SW480 (cell line): ENCODE results near the gene COA4.
"Not testable (repeated sequence)": the region's sequence is repeated elsewhere in the genome, so short reads cannot be mapped to it uniquely, and the experiment has no call there.

Experiments used
- DNase-seq: peaks from one replicate; pipeline ENCODE4 v3.0.0-alpha.2; 2016; ENCODE audit warnings: low spot score

Gene COA4

GRCh38 chr11:73876424-73877310 lies at the start of gene COA4, which contains the start of gene PAAF1:
TSS of gene COA4 (minus strand) at chr11:73876846. CDS start at chr11:73873378, 3,468 bp downstream.
TSS of gene PAAF1 (plus strand) at chr11:73876999. CDS start at chr11:73877022, 23 bp downstream.
- peak; percentile 99 for DNase-seq

- no peak for DNase-seq
Measured at GRCh38 chr11:73921180-73921579, 44.5 kb upstream of the COA4 start.

DNA sequence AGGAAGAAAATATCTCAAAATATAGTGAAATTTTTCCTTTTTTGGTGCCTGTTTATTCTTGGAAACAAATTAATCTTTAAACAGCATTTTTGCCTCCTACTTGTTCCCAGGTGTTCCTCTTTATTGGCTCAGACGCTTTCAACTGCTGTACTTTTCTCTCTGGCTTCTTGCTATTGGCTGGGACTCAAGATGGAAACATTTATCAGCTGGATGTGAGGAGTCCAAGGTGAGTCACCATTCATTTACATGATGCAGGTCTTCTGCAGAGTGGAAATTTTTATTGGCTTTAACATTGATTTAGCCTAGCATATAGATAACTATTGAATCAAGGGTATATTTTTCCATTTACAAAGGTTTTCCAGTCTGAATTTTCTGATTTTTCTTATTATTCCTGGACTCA lies 39.8 kb upstream of the COA4 start:
- DNase-seq: no peak

GRCh38 chr11:73914284-73914683 lies 37.6 kb upstream of the COA4 start:
- no peak for DNase-seq

DNA sequence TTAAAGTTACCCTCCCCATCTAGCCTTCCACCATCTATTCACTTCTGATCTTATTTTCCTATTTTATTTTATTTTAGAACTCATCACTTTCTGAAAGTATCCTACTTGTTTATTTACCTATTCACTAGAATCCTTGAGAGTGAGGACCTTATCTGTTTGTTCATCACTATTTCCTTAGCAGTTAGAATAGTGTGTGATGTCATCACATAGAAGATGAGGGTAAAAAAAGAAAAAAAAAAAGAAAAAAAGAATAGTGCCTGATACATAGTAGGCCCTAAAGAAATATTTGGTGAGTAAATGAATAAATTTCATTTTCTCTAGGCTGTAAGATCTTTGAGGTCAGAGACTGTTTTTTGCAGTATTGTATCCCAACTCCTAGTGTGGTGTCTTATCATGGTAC lies 36.8 kb upstream of the COA4 start:
- DNase-seq: no peak

DNA sequence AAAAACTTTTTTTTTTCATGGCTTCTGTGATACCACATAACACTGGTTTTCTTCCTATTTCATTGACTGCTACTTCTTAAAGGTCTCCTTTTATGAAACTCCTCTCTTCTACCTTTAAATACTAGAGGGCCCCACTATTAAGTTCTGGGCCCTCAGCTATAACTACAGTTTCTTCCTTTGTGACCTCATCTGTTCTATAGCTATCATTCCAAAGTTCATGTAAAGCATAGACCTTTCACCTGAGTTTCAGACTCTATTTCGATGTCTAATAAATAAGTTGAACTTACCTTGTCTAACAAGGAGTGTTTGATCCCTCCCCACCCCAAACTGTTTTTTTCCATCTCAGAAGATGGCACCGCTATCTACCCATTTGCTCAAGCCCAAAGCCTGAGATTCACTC lies 35.4 kb upstream of the COA4 start:
- no peak for DNase-seq

GRCh38 chr11:73907191-73907590 lies 30.5 kb upstream of the COA4 start:
- peak; percentile 43 for DNase-seq

DNA sequence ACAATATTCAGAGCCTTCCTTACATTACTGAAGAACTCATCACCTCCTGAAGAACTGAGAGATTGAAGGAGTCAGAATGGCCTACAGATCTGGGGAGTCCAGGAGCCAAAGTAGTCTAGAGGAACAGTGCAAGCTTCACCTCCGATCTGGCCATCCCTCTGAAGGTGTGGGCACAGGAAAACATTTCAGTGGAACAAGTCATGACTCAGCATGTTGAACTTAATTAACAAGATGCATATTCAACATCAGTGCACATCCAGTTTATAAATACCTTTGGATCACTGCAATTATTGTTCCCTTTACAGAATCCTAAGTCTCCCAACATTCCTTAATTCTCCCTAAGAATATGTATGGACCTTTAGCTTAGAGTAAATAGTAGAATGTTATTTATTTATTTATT lies 25.7 kb upstream of the COA4 start:
- DNase-seq: no peak

DNA sequence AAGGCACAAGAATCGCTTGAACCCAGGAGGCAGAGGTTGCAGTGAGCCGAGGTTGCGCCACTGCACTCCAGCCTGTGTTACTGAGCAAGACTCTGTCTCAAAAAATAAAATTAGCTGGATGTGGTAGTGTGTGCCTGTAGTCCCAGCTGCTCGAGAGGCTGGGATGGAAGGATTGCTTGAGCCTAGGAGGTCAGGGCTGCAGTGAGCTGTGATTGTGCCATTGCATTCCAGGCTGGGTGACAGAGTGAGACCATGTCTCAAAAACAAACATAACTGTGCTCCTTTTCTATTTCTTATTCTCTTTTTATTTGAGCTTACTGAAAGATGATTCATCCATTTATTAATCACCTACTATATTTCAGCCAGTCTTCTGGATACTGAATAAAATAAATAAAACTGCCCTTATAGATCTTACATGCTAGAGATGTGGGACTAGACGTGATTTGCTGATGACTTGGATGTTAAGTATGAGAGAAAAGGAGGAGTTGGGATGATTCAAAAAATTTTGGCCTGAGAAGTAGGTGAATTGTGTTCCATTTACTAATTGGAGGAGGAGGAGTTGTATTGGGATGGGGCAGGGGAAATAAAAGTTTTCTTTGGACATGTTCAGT lies 18.2 kb upstream of the COA4 start:
- DNase-seq: no peak

DNA sequence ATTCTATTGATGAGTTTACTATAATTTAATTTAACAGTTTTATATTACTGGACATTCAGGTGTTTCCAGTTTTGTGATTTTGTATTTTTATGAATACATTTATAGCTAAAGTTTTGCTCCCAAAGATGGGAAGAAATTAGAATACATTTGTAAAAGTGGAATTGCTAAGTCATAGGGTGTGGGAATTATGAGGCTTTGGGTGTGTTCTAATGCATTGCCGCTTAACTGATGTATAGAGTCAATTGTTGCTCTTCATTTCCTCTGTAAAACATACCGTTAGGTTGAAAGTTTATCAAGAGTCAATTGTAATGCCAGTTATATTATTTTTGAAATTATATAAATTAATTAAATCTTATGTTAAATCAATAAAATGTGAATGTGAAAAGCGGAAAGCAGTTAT lies 16.4 kb upstream of the COA4 start:
- DNase-seq: no peak

DNA sequence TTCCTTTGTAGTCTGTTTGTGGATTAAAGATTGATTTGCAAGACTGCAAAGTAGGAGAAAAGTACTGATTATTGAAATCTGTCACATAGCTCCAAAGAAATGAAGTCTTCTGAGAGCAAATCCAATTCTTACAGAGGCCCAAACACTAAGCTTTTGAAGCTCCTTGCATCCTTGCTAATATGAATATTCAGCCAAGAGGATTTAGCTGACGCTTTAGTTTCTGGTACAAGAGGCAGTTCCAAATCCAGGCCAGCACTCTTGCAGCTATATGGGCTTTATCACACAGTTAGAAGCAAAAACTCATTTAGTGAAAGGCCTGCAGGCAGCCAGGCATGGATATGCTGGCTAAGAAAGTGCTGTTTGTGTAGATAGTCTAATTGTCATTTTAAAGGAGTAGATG lies 12.9 kb upstream of the COA4 start:
- no peak for DNase-seq

GRCh38 chr11:73889019-73889418 lies 12.4 kb upstream of the COA4 start:
- DNase-seq: no peak

DNA sequence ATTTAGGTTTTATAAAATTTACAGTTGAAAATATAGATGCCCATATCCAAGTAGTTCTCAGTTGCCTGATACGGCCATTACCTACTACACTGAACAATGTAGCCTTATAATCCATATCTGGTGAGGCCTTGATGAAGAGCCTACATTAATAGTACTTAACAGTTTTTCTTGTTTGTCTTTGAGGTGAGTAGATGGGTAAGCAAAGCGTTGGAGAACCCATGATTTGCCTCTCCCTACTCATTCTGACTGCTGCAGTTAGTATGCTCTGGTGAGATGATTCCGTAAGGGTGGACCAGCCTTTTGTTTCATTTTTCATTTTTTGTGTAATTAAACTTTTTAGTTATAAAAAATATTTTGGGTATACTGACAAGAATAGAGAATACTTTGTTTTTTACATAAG lies 11.6 kb upstream of the COA4 start:
- no peak for DNase-seq

DNA sequence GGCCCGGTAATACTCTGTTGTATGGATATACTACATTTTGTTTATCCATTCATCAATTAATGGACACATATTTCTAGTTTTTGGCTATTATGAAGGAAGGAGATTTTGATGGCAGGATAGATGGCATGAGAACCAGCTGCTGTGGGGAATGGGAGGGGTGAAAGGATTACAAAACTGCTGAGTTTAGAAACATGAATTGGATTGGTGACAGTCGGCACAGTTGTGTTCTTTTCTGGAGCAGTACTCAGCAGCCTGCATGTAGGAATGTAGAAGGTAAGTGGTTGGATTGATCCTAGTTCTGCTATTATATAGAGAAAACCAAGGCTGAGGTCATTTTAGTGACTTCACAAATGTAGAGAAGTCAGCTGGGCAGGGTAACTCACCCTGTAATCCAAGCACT lies 7.2 kb upstream of the COA4 start:
- no peak for DNase-seq

DNA sequence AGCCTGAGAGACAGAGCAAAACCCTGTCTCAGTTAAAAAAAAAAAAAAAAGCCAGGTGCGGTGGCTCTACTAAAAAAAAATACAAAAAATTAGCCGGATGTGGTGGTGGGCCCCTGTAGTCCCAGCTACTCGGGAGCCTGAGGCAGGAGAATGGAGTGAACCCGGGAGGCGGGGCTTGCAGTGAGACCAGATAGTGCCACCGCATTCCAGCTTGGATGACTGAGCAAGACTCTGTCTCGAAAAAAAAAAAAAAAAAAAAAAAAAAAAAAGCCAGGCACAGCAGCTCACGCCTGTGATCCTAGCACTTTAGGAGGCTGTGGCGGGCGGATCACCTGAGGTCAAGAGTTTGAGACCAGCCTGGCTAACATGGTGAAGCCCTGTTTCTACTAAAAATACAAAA lies 3.8 kb upstream of the COA4 start:
- DNase-seq: not testable (repeated sequence)

- DNase-seq: no peak
Measured at GRCh38 chr11:73878771-73879170, 2.1 kb upstream of the COA4 start.

GRCh38 chr11:73875840-73876239 lies 806 bp downstream of the COA4 start:
- no peak for DNase-seq

DNA sequence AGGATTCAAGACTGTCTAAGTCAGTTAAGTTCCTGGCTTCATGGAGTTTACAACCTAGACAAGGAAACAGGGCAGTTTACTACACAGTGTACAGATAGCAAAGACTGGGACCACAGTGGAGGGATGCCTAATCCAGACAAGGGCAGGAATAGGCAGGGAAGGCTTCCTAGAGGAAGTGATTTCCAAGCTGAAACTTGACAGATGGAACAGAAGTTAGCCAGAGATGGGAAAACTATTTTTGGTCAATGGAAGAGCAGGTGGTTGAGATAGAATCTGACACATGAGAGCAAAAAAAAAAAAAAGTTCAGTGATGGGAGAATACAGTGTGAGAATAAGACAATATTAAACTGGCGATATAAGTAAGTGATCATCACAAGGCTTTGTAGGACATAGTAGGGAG lies 1.3 kb downstream of the COA4 start:
- no peak for DNase-seq

DNA sequence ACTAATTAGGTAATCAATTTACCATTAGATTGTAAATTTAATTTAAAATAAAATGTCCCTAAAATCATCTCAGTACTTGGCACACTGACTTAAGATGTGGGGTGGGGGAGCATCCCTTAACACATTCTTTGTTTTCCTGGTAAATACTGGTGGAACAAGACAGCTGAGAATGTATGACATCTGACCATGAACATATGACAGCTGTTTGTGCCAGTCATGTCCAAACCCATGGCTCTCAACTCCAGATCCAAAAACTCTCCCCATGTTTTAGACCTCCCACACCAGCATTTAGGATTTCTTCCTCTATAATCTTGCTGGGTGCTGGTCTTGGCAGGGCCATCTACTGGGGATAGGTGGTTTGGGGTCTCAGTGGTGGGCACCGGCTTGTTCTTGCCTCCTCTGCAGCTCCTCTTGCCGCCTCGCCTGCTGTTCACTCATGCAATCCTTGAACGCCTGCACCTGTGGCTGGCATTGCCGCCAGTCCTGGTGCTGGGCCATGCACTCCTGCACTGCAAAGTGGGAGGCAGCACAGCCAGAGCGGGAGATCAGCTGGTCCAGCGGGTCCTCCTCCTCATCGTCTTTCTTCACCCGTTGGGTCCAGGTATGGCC lies 3.8 kb downstream of the COA4 start:
- no peak for DNase-seq

GRCh38 chr11:73870261-73870660 lies 6.4 kb downstream of the COA4 start:
- DNase-seq: no peak

- no peak for DNase-seq
Measured at GRCh38 chr11:73869332-73869949, 7.2 kb downstream of the COA4 start.

DNA sequence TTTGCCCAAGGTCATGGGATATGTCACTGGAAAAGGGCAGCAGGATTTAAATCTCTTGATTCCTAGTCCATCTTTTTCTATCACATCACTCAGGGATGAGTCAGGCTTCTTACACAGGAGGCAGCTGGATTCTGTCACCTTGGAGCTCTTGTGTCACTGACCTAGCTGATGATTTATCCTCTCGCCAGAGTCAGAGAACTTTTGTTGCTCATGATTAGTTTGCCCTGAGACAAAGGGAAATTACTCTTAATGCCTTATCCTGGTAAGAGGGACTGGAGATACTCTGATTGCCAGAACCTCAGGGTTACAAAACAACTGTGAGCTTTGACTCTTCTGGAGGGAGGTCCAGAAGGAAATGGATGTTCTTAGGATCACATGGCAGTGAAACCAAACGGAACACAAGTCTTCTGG lies 10.1 kb downstream of the COA4 start:
- peak; percentile 23 for DNase-seq

DNA sequence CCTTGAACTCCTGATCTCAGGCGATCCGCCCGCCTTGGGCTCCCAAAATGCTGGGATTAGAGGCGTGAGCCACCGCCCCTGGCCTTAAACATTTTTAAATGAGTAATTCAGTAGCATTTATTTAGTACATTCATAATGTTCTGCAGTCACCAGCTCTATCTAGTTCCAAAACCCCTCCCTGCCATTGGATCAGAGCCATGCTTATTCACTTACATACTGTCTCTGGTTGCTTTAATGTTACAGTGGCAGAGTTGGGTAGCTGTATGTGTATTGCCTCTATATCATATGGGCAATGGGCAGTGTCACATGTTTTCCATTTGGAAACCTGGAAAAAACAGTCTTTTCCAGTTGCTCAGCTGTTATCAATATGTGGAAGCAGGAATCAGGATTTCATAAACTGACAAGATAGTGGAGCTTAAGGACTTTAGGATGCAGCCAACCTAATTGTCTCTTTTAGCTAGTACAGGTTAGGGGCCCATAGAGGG lies 10.5 kb downstream of the COA4 start:
- no peak for DNase-seq
